ENCODE data around the gene KRT32. TPM values are rescaled to one million over a fixed set of nuclear protein-coding genes. Genes with fewer than 3 reads are reported as not detected.

Gene KRT32
- total and polyA plus RNA-seq, 2 donors (not counting 1 experiment from before 2014, with no cell fraction given), result not detected

- POLR2A ChIA-PET, result no interaction called here
- H3K4me2 ChIP-seq (replicated peaks; ENCODE audit: low read depth, low read length, poor library complexity, severe bottlenecking), result no peak overlapping the region
- no peaks in the 10 kb centered on the region for H4K20me1 ChIP-seq (ENCODE audit: control insufficient read depth, insufficient read depth, low read length, poor library complexity, severe bottlenecking)
- Mint-ChIP-seq H3K4me3 (no peak overlapping the region), H3K27ac (no peak overlapping the region), H3K4me1 (peaks cover 4% of the 10 kb centered on the region), H3K9me3 (ENCODE audit: insufficient read depth) (no peaks in the 10 kb centered on the region), H3K27me3 (peaks cover 5% of the 10 kb centered on the region)
- no peaks in the 10 kb centered on the region for H3K79me2 ChIP-seq (ENCODE audit: control insufficient read depth, insufficient read depth, low read length)
- no peak overlapping the region for H2AFZ ChIP-seq (ENCODE audit: insufficient read depth, low read depth, low read length, poor library complexity, severe bottlenecking)
- no peak overlapping the region for H3K27ac ChIP-seq (ENCODE audit: low read length in 2 of 2)
- no peak for DNase-seq
- peaks cover 4 to 6% of the 10 kb centered on the region in 2 donors for H3K4me1 ChIP-seq (ENCODE audit: control insufficient read depth in 2 of 2, insufficient read depth in 2 of 2, low read length in 2 of 2)
- intact Hi-C loops (cut with micrococcal nuclease), result no loop called here
- H3K4me3 ChIP-seq (ENCODE audit: control extremely low read depth in 1 of 5, extremely low read depth in 1 of 5, insufficient read depth in 1 of 5, low read depth in 2 of 5, low read length in 4 of 5), result no peak overlapping the region
- H3K36me3 ChIP-seq (replicated peaks in 1 of 2; ENCODE audit: control extremely low read depth in 1 of 2, control insufficient read depth in 1 of 2, extremely low read depth in 1 of 2, insufficient read depth in 2 of 2, low read length in 1 of 2), result no peaks in the 10 kb centered on the region
- 93% methylated on average over 20 of the region's 22 CpGs for WGBS (ENCODE audit: insufficient coverage)
- CTCF ChIA-PET, result no interaction called here
- no peaks in the 10 kb centered on the region for H3K27me3 ChIP-seq (replicated peaks in 1 of 4; ENCODE audit: control extremely low read depth in 1 of 4, control insufficient read depth in 3 of 4, insufficient read depth in 4 of 4, low read length in 3 of 4)
- no peaks in the 10 kb centered on the region for H3K9me3 ChIP-seq (ENCODE audit: control extremely low read depth in 1 of 3, control insufficient read depth in 2 of 3, insufficient read depth in 1 of 3, low read length in 2 of 3)
- no peak for TF ChIP-seq EZH2 (IDR thresholded peaks at IDR 0.05; ENCODE audit: borderline replicate concordance, insufficient read depth, low read depth, low read length, poor library complexity, severe bottlenecking)
- no peak for TF ChIP-seq CTCF (IDR thresholded peaks at IDR 0.05)
- no peak for ATAC-seq (ENCODE audit: low read depth)
- H3K9ac ChIP-seq (ENCODE audit: low read length), result no peak overlapping the region
These were observed 10.0 kb upstream of the KRT32 start for GRCh38 chr17:41476866-41477815.

DNA sequence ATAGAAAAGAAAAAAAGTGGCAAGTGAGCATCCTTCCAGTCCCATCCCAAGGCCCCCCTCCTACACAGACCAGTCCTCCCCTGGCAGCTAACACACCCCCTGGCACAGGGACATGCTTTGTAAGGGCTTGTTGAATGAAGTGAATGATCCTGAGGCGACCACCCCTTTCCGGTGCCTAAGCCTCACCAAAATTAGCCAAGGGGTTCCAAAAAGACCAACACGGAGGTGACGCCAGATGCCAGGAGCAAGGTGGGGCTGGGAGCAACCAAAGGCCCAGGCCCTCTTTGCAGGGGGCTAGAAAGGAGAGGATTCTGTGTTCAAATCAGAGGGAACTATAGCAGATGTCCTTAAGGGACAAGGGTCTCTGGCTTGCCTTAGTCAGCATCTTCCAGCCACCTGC lies 8.2 kb upstream of the KRT32 start:
- POLR2A ChIA-PET, result no interaction called here
- ATAC-seq (ENCODE audit: low read depth) (no peak), DNase-seq (no peak)
- Mint-ChIP-seq H3K4me3 (no peak overlapping the region), H3K4me1 (peaks cover 4% of the 10 kb centered on the region), H3K27me3 (peaks cover 7% of the 10 kb centered on the region), H3K27ac (no peak overlapping the region), H3K9me3 (ENCODE audit: insufficient read depth) (peaks cover 2% of the 10 kb centered on the region)
- CTCF ChIA-PET, result no interaction called here
- no peaks in the 10 kb centered on the region for H3K79me2 ChIP-seq (ENCODE audit: control insufficient read depth, insufficient read depth, low read length)
- no peaks in the 10 kb centered on the region for H3K27me3 ChIP-seq (replicated peaks in 1 of 4; ENCODE audit: control extremely low read depth in 1 of 4, control insufficient read depth in 3 of 4, insufficient read depth in 4 of 4, low read length in 3 of 4)
- H3K9ac ChIP-seq (ENCODE audit: low read length), result no peak overlapping the region
- TF ChIP-seq CTCF (IDR thresholded peaks at IDR 0.05) (no peak), EZH2 (IDR thresholded peaks at IDR 0.05; ENCODE audit: borderline replicate concordance, insufficient read depth, low read depth, low read length, poor library complexity, severe bottlenecking) (no peak)
- no peak overlapping the region for H2AFZ ChIP-seq (ENCODE audit: insufficient read depth, low read depth, low read length, poor library complexity, severe bottlenecking)
- no peak overlapping the region for H3K27ac ChIP-seq (ENCODE audit: low read length in 2 of 2)
- no peaks in the 10 kb centered on the region for H4K20me1 ChIP-seq (ENCODE audit: control insufficient read depth, insufficient read depth, low read length, poor library complexity, severe bottlenecking)
- H3K4me1 ChIP-seq (ENCODE audit: control insufficient read depth in 2 of 2, insufficient read depth in 2 of 2, low read length in 2 of 2), result peaks cover 4 to 6% of the 10 kb centered on the region in 2 donors
- H3K4me2 ChIP-seq (replicated peaks; ENCODE audit: low read depth, low read length, poor library complexity, severe bottlenecking), result no peak overlapping the region
- no peak overlapping the region for H3K4me3 ChIP-seq (ENCODE audit: control extremely low read depth in 1 of 5, extremely low read depth in 1 of 5, insufficient read depth in 1 of 5, low read depth in 2 of 5, low read length in 4 of 5)
- H3K9me3 ChIP-seq (ENCODE audit: control extremely low read depth in 1 of 3, control insufficient read depth in 2 of 3, insufficient read depth in 1 of 3, low read length in 2 of 3), result no peaks in the 10 kb centered on the region
- no peaks in the 10 kb centered on the region for H3K36me3 ChIP-seq (replicated peaks in 1 of 2; ENCODE audit: control extremely low read depth in 1 of 2, control insufficient read depth in 1 of 2, extremely low read depth in 1 of 2, insufficient read depth in 2 of 2, low read length in 1 of 2)
- WGBS (ENCODE audit: insufficient coverage), result 95% methylated on average over 4 of the region's 4 CpGs
- intact Hi-C loops (cut with micrococcal nuclease), result no loop called here

All from B cell (primary cell).